Psoas muscle (tissue), 8 donors: Measurements from ENCODE around the gene LONRF3. TPM values are rescaled to one million over a fixed set of nuclear protein-coding genes. Genes with fewer than 3 reads are reported as not detected.
"Not testable (repeated sequence)": the region's sequence is repeated elsewhere in the genome, so short reads cannot be mapped to it uniquely, and the experiment has no call there.

ENCODE experiments used
- ATAC-seq, 4 donors: fragments of 200-7000 bp; cut with Tn5 transposase; one replicate each; pipeline ENCODE4 v1.9.1; 2020; ENCODE audit warnings: moderate library complexity in 3 of 4, mild to moderate bottlenecking in 2 of 4
- DNase-seq, 2 donors: peaks; one replicate each; pipeline ENCODE4 v3.0.0-alpha.2; 2020
- H3K27ac ChIP-seq: fragments of 200-600 bp; one replicate; pipeline ENCODE4 v1.8.0; 2022
- H3K27me3 ChIP-seq, 3 donors: fragments of 200-600 bp in 1 of 3; one replicate each; pipeline versions ENCODE4 v1.6.1 to v1.8.0; 2013 to 2022; ENCODE audit warnings: low read length in 2 of 3, mild to moderate bottlenecking in 2 of 3, moderate library complexity in 1 of 3; ENCODE audit not compliant: insufficient read depth in 3 of 3
- H3K36me3 ChIP-seq, 2 donors: fragments of 200-600 bp in 1 of 2; one replicate each; pipeline versions ENCODE4 v1.6.1 to v1.8.0; 2013 to 2022; ENCODE audit warnings: low read depth in 1 of 2, mild to moderate bottlenecking in 1 of 2, moderate library complexity in 1 of 2; ENCODE audit not compliant: insufficient read depth in 1 of 2
- H3K4me1 ChIP-seq: fragments of 200-600 bp; one replicate; pipeline ENCODE4 v1.8.0; 2022
- H3K4me3 ChIP-seq: fragments of 200-600 bp; one replicate; pipeline ENCODE4 v1.8.0; 2022; ENCODE audit warnings: mild to moderate bottlenecking
- H3K9me3 ChIP-seq: fragments of 200-600 bp; one replicate; pipeline ENCODE4 v1.8.0; 2022
- WGBS, 3 donors: extraction: QIAGEN DNeasy Blood & Tissue Kit; methylation state at CpG; one replicate each; pipeline versions ENCODE4 v1.1.6 to v1.1.7; 2013; 5-methylcytosine and 5-hydroxymethylcytosine counted together
- intact Hi-C, 2 donors: fragments of 100-400 bp; cut with DNase I; formaldehyde crosslinking; loops; one replicate each; pipeline versions ENCODE4 v1.11.0 to v1.14.2; 2022
- polyA plus RNA-seq, 3 donors: library from polyadenylated mRNA; stranded (reverse); fragments of 200-250 nt; gene quantifications; one replicate each; pipeline ENCODE4 v1.2.3, GENCODE V29; 2013
- total RNA-seq, 4 donors: library from RNA; stranded (reverse); fragmentation: NEBNext Ultra II Directional in 2 of 4; extraction: Animal tissue kit (Norgen Biotek cat#: 25700) in 2 of 4; gene quantifications; one replicate each; pipeline versions ENCODE4 v1.2.1 to v1.2.4, GENCODE V29; 2021 to 2023
- TF ChIP-seq, protein P1 (sequence below): fragments of 200-600 bp; IDR thresholded peaks from one replicate; pipeline ENCODE4 v1.8.0; 2022; ENCODE audit warnings: antibody characterized with exemption
- donor health status: healthy with polysubstance abuse.
- donor health status: DM: no; HTN: no; CAD: no; lungs with moderate emphysema.
- donor health status: Bipolar disorder and iron deficiency.
- donor health status: healthy.
- donor health status: DM: yes; HTN: yes; CAD: no.
- donor health status: DM: no; HTN: no; CAD: no.
- donor health status: DM: no; HTN: no; CAD: no.
- donor health status: DM: yes; HTN: yes; CAD: no.

LONRF3 gene
- total and polyA plus RNA-seq, 7 donors = 8.4 to 55.8 (median 20.2) TPM

DNA sequence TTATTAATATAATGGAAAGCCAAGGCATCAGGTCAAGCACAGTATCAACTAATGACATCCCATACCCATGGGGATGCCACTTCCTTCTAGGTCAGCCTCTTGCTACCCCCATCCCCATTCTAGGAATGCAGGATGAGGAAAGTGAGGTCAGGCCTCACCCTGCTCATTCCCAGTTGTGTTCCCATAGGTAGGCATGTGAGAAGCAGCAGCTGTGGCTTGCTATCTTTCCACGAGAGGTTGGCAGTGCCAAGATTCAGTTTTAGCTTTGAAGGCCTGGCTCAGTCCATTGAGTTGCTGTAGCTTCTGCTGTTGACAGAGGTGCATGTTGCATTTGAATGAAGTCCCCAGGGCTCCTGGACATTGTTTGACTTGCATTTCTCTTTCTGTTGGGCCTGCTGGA lies 15.5 kb downstream of the LONRF3 start:
- WGBS, 3 donors = 24 to 45% (median 35%) methylated on average over 1 of the region's 1 CpG
- H3K27me3 ChIP-seq = no peaks in the 10 kb centered on the region
- ATAC-seq = peak; percentile 21 to 78 (median 68)
- peaks cover 13 to 72% of the 10 kb centered on the region in 2 donors for H3K36me3 ChIP-seq
- H3K27ac ChIP-seq = peak overlapping the region; percentile 19
- intact Hi-C loops = no loop called here
- H3K4me1 ChIP-seq = no peaks in the 10 kb centered on the region
- TF ChIP-seq, protein P1, sequence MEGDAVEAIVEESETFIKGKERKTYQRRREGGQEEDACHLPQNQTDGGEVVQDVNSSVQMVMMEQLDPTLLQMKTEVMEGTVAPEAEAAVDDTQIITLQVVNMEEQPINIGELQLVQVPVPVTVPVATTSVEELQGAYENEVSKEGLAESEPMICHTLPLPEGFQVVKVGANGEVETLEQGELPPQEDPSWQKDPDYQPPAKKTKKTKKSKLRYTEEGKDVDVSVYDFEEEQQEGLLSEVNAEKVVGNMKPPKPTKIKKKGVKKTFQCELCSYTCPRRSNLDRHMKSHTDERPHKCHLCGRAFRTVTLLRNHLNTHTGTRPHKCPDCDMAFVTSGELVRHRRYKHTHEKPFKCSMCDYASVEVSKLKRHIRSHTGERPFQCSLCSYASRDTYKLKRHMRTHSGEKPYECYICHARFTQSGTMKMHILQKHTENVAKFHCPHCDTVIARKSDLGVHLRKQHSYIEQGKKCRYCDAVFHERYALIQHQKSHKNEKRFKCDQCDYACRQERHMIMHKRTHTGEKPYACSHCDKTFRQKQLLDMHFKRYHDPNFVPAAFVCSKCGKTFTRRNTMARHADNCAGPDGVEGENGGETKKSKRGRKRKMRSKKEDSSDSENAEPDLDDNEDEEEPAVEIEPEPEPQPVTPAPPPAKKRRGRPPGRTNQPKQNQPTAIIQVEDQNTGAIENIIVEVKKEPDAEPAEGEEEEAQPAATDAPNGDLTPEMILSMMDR = no peak
- H3K4me3 ChIP-seq = no peak overlapping the region
- H3K9me3 ChIP-seq = no peaks in the 10 kb centered on the region
- DNase-seq = no peak

DNA sequence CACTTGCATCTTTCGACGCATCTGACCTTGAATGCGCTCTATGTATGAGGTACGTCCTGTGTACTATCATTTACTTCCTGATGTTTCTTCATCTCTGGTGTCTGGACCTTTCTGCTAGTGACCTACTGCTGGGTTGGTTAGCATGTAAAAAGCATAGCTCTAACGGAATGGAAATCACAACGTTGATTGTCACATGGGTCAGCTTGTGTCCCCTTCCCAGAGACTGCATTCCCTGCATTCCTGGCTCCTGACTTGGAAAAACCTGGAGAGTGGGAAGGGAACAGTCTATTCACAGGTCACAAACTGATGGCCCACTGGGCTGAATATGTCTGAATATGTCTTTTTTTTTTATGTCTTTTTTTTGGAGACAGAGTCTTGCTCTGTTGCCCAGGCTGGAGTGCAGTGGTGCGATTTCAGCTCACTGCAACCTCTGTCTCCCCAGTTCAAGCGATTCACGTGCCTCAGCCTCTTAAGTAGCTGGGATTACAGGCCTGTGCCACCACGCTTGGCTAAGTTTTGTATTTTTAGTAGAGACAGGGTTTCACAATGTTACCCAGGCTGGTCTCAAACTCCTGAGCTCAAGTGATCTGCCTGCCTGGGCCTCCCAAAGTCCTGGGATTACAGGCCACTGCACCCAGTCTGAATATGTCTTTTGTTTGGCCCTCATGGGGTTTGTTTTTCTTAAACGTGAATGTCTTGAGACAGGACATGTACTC lies 16.3 kb downstream of the LONRF3 start:
- H3K4me1 ChIP-seq = no peaks in the 10 kb centered on the region
- DNase-seq (no peak), ATAC-seq (peak; percentile 14 to 42 (median 23))
- no peaks in the 10 kb centered on the region for H3K27me3 ChIP-seq
- peak overlapping the region; percentile 19 for H3K27ac ChIP-seq
- H3K9me3 ChIP-seq = no peaks in the 10 kb centered on the region
- TF ChIP-seq, protein P1 = no peak
- H3K4me3 ChIP-seq = no peak overlapping the region
- peaks cover 11 to 64% of the 10 kb centered on the region in 2 donors for H3K36me3 ChIP-seq
- 61 to 72% (median 65%) methylated on average over 11 of the region's 11 CpGs for WGBS, 3 donors
- intact Hi-C loops = no loop called here

DNA sequence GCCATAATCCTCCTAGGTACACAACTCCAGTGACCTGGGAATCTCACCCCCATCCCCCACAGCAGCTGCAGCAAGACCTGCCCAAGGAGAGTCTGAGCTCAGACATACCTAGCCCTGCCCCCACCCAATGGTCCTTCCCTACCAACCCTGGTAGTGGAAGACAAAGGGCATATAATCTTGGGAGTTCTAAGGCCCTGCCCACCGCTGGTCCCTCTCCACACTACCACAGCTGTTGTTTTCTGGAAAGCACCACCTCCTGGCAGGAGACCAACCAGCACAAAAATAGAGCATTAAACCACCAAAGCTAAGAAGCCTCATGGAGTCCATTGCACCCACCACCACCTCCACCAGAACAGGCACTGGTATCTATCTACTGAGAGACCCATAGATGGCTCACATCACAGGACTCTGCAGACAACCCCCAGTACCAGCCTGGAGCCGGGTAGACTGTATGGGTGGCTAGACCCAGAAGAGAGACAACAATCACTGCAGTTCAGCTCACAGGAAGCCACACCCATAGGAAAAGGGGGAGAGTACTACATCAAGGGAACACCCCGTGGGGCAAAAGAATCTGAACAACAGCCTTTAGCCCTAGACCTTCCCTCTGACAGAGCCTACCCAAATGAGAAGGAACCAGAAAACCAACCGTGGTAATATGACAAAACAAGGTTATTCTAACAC lies 18.2 kb downstream of the LONRF3 start:
- H3K27me3 ChIP-seq, H3K4me1 ChIP-seq, intact Hi-C loops, H3K4me3 ChIP-seq, H3K9me3 ChIP-seq: not testable (repeated sequence)
- WGBS, 3 donors = 52 to 76% (median 58%) methylated on average over 4 of the region's 4 CpGs
- DNase-seq (peak in 1 of 2 donors; percentile 52), ATAC-seq (peak in 3 of 4 donors; percentile 17 to 21 (median 19))
- peak overlapping the region; percentile 50 for H3K27ac ChIP-seq
- H3K36me3 ChIP-seq = peaks cover 8 to 59% of the 10 kb centered on the region in 2 donors

DNA sequence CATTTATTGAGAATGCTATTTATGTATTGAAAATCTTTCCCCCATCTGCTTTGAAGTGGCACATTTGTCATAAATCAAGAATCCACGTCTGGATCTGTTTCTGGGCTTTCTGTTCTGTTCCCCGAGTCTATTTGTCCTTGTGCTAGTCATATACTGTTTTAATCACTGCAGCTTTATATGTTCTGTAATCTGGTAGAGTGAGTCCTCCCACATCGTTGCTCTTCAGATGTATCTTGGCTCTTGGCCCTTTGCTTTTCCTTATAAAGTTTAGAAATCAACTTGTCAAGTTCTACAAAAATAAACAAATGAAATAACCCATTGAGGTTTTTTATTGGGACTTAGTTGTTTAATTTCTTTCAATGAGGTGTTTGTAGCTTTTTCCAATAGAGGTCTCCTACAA lies 29.0 kb downstream of the LONRF3 start:
- no peak for ATAC-seq
- Histone ChIP-seq H3K4me1 (no peaks in the 10 kb centered on the region), H3K4me3 (no peak overlapping the region), H3K27me3 (no peaks in the 10 kb centered on the region), H3K27ac (no peak overlapping the region), H3K36me3 (peaks cover 0 to 11% of the 10 kb centered on the region in 2 donors), H3K9me3 (no peaks in the 10 kb centered on the region)
- TF ChIP-seq, protein P1 = no peak
- 31 to 66% (median 32%) methylated on average over 3 of the region's 3 CpGs for WGBS, 3 donors
- intact Hi-C loops = no loop called here
- no peak for DNase-seq

DNA sequence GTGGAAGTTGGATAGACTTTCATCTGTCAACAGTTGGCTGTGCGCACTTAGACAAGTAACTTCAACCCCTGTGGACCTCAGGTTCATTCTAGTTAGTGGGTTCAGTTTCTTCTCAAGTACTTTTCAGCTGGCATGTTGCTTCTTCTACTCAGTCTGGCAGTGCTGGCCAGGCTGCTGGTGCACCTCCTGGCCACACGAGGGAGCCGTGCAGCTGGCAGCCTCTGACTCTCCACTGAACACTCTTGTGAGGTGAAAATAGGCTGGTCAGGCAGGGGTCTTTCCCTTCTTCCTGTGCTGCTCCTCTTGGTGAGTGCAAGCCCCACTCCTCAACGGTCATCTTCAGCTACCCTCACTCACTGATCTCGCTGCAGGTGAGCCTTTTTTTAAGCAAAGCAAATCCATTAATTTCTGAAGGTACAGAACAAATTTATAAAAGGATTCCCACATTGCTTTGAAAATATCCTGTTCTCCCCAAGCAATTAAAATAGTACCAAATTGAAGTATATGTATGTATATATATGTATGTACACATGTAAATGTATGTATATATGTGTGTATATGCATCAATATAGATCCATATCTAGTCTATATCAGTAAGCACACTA lies 30.6 kb downstream of the LONRF3 start:
- TF ChIP-seq, protein P1 = peak; percentile 82
- 19 to 35% (median 30%) methylated on average over 5 of the region's 5 CpGs for WGBS, 3 donors
- no peaks in the 10 kb centered on the region for H3K9me3 ChIP-seq
- H3K36me3 ChIP-seq = peaks cover 8 to 27% of the 10 kb centered on the region in 2 donors
- H3K4me1 ChIP-seq = no peaks in the 10 kb centered on the region
- intact Hi-C loops = loop anchor here in 1 of 2 donors (5.0 kb wide), 1 partner anchor 158 kb away; no protein-coding TSS in a partner anchor
- H3K4me3 ChIP-seq = no peak overlapping the region
- DNase-seq = peak; percentile 47 to 74
- ATAC-seq = peak; percentile 75 to 88 (median 83)
- no peaks in the 10 kb centered on the region for H3K27me3 ChIP-seq
- no peak overlapping the region for H3K27ac ChIP-seq
